ENCODE results near the gene PCED1B.
A peak's percentile ranks its signal among the peaks of the same experiment; 100 is the strongest.
"Not testable (repeated sequence)": the region's sequence is repeated elsewhere in the genome, so short reads cannot be mapped to it uniquely, and the experiment has no call there.

PCED1B gene, protein sequence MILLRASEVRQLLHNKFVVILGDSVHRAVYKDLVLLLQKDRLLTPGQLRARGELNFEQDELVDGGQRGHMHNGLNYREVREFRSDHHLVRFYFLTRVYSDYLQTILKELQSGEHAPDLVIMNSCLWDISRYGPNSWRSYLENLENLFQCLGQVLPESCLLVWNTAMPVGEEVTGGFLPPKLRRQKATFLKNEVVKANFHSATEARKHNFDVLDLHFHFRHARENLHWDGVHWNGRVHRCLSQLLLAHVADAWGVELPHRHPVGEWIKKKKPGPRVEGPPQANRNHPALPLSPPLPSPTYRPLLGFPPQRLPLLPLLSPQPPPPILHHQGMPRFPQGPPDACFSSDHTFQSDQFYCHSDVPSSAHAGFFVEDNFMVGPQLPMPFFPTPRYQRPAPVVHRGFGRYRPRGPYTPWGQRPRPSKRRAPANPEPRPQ

DNA sequence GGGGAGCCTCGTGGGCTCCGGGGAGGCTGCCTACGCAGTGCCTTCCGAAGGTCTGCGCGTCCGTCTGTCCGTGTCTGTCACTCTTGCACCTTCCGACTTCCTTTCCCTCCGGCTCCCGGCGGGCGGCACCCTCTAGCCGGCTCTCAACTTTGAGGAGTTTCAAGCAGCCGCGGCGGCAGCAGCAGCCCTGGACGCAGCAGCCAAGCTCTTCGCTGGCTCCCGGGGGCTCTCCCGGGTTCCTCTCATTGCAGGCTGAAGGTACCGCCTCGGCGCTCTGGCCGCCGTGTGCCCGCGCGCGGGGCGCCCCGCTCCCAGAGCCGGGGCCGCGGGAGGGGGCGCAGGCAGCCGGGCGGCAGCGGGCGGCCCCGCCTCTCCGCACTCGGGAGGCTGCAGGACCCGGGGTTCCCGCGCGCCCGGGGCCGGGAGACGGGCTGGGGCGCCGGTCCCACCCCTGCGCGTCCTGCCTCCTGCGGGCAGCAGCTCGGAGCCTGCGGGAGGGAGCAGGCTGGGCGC lies at the start of gene PCED1B, which contains the start of gene AMIGO2:
PCED1B (plus strand) TSS at position 154 of the 513 bp plus-strand sequence. CDS start 155,443 bp downstream, outside the sequence.
AMIGO2 (minus strand) TSS at position 492 of the 513 bp plus-strand sequence. CDS start 957 bp downstream, outside the sequence.
- DNase-seq: peak; percentile 53 to 69

DNA sequence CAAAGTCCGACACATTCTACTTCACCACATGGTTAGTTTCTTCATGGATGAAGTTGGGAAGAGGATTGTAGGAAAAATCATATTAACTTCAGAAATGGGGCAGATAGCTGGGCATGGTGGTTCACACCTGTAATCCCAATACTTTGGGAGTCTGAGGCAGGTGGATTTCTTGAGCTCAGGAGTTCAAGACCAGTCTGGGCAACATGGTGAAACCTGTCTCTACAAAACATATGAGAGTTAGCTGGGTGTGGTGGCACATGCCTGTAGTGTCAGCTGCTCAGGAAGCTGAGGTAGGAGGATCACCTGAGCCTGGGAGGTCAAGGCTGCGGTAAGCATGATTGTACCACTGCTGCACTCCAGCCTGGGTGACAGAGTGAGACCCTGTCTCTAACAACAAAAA lies 49.5 kb upstream of the PCED1B start:
- no peak for DNase-seq

DNA sequence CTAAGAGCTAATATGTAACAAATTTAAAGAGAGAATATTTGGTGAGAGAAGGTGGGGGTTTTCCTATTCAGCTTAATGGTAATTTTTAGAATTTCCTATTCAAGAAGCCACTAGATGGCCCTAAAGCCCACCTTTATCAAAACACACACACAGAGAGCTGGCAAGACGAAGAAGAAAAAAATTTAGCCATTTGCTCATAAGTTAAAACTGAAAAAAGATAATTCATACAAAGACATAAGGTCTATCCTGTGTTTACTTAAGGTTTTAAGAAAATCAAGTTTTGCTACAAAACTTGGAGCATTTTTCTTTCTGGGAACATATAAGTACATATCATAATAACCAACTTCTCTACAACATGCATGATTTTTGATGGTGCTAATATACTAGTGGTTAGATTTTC lies 46.8 kb upstream of the PCED1B start:
- peak; percentile 54 to 69 for DNase-seq

DNA sequence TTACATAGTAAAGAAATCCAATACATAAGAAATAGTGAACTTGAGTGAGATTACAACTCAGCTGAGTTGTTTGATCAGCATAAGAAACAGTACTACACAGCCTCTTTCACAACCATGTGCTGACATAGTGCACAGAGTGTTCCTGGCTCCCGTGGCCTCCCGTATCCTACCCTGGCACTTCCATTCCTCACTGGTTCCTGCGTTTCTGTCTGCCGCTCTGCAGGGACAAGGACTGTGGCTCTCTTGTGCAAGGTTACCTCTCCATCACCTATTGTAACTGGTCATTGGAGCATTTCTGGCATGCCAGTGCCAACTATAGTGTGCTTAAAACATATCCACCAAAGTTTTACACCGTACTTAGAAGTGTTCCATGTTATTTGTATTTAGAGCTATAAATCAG lies 46.3 kb upstream of the PCED1B start:
- no peak for DNase-seq

DNA sequence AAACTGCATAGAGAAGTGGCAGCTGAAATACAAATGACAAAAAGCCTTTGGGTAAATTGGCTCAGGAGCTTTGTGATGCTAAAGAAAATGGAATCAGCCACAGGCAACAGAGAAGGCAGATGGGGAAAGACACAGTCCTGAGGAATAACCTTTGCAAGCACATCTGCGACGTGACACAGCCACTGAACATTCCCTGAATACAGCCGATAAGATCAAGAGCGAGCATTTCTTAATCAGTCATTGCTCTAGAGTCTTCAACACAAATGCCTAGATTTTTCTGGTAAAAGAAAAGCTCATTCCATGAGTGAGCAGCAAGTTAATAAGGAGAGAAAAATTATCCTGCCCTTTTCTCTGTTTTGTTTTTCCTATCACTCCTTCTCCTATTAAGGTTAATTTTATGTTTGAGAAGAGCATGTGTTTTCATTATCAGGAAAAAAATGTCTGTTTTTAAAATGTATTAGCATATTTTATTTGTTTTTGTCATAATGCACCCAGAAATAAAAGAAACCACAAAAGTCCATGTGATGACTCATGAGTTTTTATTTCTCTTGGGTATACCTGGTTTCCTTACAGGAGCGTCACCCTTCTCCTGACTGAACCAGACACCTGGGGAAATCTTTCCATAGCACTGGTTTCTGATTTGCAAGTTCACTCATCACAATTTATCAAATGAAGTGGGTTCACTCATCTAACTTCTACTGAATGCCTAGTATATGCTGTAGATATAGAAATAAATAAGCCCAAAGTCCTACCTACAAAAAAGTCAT lies 45.4 kb upstream of the PCED1B start:
- DNase-seq: no peak

DNA sequence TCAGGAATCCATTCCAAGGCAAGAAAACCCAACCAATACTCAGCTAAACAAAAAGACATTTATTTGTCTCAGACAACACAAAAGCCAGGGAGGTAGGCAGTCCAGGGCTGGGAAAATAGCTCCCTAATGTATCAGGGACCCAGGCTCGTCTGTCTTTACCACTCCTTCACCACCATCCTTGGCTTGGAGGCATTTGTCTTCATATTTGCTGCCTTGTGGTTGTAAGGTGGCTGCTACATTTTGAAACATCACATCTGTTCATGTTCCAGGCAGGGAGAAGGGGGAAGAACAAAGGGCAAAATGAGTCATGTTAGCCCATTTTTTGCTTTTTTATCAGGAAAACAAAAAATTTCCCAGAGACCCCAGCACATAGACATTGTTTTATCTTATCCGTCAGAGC lies 44.8 kb upstream of the PCED1B start:
- no peak for DNase-seq

DNA sequence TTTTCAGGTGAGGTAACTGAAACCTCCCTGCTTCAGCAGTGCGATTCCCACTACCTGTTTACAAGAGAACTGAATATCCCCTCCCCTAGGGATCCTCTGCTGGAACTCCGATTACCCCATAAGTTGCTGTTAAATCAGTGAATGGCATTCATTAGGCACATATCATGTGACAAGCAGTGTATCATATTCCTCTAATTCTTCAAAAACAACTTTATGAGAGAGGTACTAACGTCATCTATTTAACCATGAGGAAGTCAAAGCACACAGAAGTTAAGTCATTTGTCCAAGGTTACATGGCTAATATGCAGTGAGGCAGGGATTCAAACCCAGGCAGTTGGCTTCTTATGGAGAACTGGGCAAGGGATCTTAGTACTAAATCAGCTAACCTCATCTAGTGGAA lies 43.9 kb upstream of the PCED1B start:
- DNase-seq: peak in 1 of 2 donors; percentile 9

DNA sequence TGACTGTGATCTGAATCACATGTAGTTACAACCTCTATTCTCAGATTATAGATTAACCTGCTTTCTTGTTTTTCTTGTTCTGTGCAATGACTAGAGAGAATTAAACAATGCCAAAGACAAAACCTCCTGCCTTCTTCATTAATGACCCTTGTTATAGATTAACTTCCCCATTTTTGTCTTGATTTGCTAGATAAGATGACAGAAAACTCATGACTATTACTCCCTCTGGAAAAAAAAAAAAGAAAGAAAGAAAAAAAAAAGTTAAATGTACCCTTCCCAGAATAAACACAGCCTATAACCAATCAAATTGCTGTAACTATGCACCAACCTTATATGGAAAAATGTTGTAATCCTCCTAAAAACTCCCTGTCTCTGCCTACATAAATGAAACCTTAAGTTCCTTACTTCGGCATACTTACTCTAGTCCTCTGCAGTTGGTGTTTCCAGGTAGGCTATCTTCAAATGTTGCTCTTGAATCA lies 41.1 kb upstream of the PCED1B start:
- DNase-seq: peak; percentile 33 to 67

DNA sequence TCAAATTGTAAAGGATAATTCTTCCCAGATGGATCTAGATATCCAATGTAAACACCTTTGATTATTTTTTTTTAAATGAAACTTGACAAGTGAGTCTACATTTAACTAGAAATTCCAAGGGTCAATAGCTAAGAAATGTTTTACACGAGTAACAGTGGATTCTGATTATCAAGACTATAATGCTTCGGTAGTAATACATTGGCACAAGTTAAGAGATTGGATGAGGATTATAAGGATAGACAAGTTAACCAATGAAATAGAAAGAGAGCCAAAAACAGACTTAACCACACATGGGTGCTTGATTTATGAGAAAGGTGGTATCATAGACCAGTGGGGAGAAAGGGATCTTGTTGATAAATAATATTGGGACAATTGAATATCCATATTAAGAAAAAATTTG lies 40.3 kb upstream of the PCED1B start:
- no peak for DNase-seq

DNA sequence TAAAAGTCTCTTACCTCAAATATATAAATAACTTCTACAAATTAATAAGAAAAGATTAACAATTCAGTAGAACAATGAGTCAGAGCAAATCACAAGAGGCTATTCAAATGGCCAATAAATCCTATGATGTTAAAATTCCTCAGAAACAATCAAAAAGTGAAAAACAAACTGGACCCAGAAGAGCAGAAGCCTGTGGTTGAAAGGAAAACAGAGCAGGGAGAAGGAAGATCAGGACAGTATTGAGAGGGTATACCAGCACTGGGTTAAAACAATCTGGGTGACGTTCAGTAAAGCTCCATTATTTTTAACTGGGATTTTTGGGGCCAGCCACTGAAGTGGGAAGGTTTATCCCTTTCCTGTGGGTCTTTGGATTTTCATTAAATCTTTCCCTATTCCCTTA lies 39.7 kb upstream of the PCED1B start:
- DNase-seq: no peak

DNA sequence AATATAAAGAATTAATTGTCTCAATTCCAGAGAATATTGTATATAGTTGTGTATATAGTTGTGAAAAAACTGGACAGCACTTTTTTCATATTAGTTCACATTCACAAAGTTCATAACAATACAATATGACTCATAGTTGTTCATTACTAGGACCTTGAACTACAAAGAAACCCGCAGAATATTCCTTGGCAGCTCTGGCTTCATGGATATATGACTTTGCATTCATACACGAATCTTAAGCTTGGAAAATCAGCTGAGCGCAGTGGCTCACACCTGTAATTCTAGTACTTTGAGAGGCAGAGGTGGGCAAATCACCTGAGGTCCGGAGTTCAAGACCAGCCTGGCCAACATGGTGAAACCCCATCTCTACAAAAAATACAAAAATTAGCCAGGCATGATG lies 38.1 kb upstream of the PCED1B start:
- DNase-seq: no peak

DNA sequence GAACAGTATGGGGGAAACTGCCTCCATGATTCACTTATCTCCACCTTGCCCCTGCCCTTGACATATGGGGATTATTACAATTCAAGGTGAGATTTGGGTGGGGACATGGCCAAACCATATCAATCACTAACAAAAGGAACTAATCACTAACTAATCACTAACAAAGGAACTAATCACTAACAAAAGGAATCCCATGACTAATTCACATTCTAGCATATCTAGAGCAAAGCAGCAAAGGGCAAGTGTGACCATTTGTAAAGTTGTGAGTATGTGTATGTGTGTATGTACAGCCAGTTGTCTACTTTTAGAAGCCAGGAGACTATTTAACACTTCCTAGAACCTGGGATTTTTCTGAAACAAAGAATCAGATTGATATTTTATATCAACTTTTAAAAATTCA lies 30.9 kb upstream of the PCED1B start:
- DNase-seq: no peak

DNA sequence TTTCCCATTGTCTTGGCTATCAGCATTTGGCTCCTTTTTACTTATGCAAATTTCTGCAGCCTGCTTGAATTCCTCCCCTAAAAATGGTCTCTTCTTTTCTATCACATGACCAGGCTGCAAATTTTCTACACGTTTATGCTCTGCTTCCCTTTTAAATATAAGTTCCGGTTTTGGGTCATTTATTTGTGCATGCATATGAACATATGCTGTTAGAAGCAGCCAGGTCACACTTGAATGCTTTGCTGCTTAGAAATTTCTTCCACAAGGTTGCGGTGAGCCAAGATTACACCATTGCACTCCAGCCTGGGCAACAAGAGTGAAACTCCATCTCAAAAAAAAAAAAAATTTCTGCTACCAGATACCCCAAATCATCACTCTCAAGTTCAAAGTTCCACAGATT lies 28.1 kb upstream of the PCED1B start:
- not testable (repeated sequence) for DNase-seq

DNA sequence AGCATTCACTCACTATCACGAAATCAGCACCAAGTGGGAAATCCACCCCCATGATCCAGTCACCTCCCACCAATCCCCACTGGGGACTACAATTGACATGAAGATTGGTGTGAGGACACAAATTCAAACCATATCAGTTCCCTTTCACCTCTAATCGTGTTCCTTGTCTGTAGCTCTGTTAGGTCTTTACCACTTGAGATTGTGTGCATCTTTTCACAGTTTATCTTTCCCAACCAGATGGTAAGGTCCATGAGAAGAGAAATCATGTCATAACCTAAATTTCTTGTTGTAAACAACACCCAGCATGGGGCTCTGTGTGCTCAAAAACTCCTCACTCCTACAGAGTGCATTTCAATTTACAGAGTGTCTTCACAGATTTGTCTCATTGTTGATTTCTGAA lies 27.1 kb upstream of the PCED1B start:
- no peak for DNase-seq

DNA sequence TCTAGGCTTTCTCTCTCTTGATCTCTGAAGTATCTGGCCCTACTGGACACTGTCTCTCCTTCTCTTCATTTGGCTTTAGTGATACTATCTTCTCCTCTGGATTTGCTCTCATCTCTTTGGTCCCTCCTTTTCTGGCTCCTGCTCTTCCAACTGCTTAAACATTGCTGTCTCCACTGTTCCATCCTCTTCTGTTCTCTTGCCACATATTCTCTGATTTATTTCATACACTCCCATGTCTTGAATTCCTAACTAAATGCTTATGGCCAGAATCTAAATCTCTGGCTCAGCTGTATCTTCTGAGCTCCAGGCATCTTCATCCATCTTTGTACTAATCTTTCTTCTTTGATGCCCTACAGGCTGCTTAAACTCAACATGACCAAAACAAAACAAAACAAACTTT lies 25.5 kb upstream of the PCED1B start:
- no peak for DNase-seq

DNA sequence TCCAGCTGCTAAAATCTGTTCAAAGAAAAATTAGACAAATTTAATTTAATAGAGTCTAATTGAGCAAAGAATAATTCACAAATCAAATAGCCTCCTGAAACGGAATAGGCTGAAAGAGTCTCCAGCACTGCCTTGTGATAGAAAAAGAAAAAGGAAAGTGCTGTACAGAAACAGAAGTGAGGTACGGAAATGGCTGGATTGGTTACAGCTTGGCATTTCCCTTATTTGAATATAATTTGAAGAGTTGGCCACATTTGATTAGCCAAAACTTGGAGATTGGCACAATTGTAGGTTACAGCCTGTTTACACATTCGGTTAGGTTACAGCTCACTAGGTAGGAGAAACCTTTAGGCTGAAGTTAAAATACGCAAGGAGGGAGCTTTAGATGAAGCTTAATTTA lies 24.8 kb upstream of the PCED1B start:
- peak; percentile 22 to 23 for DNase-seq

DNA sequence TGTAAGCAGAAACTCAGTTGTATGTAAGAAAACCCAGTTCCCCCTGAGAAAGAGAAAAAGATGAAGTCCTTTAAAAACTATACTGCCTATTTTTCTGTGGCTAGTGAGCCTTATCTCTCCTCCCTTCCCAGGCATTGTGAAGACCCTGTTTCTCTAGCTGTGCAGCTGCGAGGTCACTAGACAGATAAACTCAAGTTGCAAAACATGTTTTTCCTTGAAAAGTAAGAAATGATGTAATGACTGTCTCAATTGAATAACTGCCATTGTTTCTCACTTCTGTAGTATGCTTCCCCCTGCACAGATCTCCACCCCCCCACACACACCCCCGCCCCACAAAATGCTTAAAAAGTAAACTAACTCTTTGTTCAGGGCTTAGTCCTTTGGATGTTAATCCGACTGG lies 23.6 kb upstream of the PCED1B start:
- DNase-seq: not testable (repeated sequence)

DNA sequence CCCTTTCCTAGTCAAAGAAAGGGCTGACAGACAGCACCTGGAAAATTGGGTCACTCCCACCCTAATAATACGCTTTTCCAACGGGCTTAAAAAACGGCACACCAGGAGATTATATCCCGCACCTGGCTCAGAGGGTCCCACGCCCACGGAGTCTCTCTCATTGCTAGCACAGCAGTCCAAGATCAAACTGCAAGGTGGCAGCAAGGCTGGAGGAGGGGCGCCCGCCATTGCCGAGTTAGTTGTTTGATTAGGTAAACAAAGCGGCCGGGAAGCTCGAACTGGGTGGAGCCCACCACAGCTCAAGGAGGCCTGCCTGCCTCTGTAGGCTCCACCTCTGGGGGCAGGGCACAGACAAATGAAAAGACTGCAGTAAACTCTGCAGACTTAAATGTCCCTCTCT lies 22.5 kb upstream of the PCED1B start:
- DNase-seq: not testable (repeated sequence)

DNA sequence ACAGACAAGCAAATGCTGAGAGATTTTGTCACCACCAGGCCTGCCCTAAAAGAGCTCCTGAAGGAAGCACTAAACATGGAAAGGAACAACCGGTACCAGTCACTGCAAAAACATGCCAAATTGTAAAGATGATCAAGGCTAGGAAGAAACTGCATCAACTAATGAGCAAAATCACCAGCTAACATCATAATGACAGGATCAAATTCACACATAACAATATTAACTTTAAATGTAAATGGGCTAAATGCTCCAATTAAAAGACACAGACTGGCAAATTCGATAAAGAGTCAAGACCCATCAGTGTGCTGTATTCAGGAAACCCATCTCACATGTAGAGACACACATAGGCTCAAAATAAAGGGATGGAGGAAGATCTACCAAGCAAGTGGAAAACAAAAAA lies 20.8 kb upstream of the PCED1B start:
- DNase-seq: not testable (repeated sequence)

DNA sequence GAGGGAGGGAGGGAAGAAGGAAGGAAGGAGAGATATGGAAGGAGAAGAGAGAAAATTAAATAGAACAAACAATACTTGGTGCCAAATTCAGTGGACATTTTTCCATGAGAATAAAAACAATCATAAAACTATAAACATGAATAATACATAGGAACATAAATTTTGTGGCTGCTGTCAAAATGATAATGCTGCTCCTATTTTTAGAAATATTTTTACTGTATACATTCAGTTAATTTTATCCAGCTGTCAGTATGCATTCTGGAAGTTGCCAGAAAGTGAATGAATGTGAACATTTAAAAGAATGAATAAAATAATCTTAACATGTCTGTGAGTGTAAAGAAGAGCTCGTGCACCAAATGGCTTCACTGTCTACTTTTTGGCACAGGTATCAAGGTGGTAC lies 13.9 kb upstream of the PCED1B start:
- no peak for DNase-seq

DNA sequence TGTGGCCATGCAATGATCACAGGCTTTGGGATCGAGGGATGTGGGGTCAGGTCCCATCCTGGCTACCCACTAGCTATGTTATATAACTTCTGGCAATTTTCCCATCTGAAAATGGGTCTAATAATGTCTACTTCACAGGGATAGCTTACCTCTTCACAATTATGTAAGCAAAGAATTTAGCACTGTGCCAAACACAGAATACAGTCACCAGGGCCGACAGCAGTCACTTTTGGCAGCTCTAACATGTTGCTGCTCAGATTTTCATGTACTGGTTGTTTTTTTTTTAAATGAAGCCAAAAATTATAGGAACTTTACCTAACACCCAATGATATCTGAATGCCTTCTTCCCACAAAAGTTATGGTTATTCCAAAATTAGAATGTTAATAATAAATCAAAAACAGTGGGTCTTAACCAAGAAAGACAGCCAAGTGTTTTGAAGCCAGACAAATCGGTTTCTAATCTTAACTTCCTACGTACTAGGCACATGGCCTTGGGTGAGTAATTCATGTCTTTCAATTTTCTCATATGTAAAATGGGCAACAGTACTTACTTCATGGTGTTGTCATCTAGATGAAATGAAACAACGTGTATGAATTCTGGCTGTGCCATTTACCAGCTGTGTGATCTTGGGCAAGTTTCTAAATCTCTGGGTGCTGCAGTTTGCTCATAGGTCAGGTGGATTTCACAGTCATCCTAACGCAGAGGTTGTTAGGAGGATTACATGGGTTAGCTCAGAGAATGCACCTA lies 13.0 kb upstream of the PCED1B start:
- no peak for DNase-seq

DNA sequence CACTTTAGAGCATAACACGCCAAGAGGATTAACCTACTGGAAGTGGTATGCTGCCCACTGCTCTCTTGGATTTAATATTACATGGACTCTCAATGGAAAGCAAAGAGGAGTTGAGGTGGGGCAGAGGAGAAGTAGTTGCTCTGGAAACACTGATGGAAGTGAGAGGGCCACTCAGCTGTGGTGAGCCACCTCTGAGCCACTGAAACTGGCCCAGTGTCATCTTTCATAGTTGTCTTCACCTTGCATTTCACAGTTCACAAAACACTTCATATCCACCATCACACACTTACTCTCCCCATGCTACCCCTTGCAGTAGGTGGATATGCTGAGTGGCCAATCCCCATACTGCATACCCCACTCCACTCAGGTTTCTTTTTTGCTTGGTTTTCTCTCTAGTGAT lies 12.2 kb upstream of the PCED1B start:
- no peak for DNase-seq

Data from inflammatory macrophage treated with lipopolysaccharide for 1 hour (primary cell).